Urothelium cell line (cell line): ENCODE measurements around the gene HOXA3.

ENCODE experiments used
- DNase-seq: peaks from one replicate; pipeline ENCODE4 v3.0.0; 2011; ENCODE audit warnings: low spot score, mixed read lengths
- FAIRE-seq: peaks from 2 replicates; lab custom pipeline; 2011; peaks lifted over from hg19 to GRCh38; lab: Jason Lieb, UNC

HOXA3 gene

GRCh38 chr7:27151931-27152815, at the start of gene HOXA3:
TSS of gene HOXA3 (minus strand) at chr7:27152583. CDS start at chr7:27110640, 41,943 bp downstream.
- FAIRE-seq (no peak), DNase-seq (no peak)

DNA sequence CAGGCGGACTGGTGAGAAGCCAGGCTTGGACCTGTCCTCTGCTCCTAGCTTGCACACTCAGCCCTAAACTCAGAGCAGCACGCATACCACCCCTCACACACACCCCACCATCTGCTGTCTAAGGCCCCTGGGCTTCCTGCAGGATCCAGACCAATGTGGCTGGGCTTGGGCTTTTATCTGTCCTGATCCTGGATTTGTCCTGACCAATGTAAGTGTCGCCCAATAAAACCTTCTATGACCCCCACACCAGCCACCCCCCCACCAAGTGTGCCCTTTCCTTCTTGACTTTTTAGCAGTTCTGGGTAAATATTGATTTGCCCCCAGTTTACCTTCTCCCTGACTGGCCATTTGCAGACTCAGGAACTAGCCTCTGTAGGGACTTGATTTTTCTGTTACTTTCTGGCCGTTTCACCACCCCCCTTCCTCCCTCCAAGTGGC, 49.2 kb upstream of the HOXA3 start:
- DNase-seq, result no peak
- no peak for FAIRE-seq

DNA sequence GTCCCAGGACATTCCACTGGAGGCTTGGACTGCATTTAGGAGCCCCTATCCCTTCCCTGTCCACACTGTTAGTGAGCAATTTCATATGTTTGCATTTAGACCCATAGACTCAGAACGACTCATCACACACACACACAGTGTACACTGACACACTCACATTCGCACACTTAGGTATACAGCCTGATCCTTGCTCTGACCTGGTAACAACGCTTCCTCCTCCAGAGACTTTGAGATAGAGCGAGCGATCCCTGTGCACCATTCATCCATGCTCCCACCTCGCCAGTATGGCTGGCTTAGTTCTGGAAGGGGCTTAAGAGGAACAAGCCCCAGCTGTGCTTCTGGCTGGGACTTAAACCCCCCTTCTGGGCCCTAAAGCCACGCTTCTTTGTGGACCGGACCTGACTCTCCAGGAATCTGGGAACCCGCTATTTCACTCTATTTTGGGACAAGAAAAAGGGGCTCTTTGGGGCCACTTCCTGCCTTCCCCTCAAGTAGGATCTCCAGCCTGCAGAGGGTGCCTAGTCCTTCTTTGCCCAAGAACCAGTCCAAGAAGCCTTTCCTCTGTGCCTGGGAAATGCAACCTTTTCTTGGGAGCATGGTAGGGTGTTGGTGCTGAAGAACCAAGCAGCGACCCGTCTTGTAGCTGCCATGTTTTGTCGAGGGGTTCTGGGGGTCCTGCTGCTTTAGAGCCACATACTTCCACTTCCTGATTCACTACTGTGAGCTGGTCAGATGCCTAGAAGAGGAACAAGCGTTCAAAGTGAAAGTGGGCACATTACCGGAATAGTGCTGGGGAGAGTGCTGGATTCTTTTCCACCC, 48.6 kb upstream of the HOXA3 start:
- DNase-seq (no peak), FAIRE-seq (peak; percentile 56)

DNA sequence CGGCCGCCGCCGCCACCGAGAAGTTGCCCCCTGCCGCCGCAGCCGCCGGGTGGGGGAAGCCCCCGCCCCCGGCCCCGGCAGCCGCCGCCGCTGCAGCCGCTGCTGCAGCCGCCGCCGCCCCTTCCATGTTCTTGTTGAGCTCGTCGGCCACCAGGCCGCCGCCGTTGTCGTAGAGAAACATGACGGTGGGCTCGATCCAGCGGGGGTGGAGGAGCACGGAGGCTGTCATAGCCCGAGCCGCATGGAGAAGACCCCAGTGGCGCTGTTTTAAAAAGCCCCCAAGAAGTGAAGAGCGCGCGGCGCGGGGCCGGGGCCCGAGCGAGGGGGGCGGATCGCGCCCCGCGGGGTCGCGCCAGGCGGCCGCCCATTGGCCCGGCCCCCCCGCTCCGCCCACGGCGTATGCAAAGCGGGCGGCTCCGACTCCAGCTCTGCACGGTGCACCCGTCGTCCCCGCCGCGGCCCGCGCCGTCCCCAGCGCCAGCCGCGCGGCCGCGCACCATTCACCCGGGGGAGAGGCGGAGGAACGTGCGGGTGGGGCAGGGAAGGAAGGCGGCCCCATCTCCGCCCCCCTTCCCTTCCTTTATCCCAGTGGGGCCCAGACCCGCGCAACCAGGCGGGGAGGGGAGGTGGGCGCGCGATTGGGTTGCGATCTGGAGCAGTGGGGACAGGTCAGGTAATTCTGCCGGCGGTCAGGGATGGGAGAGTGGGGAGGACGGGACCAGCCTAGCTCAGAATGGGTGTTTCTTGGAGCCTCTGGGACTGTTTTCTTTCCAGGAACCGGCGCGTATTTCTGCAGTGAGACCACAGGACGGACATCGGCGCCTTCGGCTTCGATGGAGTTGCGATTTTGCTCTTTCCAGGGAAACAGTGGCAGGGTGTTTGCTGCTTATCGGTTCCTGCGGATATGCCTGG, 47.7 kb upstream of the HOXA3 start, which contains the start of gene HOXA13:
TSS of gene HOXA13 (minus strand) at position 243 of the 912 bp plus-strand sequence. CDS start at position 229, 14 bp downstream.
- peak; percentile 92 for DNase-seq
- peak; percentile 95 for FAIRE-seq

DNA sequence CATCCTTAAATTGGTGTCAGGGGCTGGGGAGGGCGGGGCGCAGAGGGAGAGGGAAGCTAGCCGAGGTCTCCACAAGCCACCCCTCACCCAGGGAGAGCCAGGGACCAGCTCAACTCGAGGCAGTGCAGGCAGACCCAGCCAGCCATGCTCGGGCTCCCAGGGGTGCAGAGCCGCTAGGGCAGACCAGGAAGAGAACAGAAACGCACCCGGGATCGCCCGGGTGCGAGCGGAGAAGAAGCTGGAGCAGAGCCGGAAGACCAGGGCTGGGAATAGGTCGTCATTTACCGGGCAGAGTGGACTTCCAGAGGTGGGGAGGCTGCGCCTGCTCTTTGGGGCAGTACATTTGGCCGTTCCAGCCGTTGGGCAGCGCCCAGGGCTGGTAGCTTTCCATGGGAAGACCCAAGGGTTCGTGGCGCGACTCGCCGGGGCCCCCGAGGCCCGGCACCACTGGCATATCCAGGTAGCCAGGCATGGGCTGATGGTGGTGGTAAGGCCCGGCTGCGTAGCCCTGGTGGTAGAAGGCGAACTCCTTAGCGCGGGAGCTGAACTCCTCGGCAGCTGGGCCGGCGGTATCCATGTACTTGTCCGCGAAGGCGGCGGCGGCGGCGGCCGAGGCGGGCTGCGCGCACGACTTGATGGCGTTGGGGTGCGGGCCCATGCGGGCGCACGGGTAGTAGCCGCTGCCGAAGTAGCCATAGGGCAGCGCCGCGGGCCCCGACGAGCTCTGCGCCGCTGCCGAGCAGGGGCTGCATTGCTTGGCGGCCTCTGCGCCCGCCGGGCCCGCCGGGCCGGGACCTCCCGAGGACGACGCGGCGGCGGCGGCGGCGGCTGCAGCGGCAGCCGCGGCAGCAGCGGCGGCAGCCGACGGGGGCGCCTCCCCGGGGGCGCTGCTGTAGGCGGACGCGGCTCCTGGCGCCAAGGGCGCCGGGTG, 46.8 kb upstream of the HOXA3 start:
- FAIRE-seq (peak; percentile 79), DNase-seq (peak; percentile 64)

GRCh38 chr7:27198138-27198841, 45.9 kb upstream of the HOXA3 start:
- no peak for FAIRE-seq
- no peak for DNase-seq

DNA sequence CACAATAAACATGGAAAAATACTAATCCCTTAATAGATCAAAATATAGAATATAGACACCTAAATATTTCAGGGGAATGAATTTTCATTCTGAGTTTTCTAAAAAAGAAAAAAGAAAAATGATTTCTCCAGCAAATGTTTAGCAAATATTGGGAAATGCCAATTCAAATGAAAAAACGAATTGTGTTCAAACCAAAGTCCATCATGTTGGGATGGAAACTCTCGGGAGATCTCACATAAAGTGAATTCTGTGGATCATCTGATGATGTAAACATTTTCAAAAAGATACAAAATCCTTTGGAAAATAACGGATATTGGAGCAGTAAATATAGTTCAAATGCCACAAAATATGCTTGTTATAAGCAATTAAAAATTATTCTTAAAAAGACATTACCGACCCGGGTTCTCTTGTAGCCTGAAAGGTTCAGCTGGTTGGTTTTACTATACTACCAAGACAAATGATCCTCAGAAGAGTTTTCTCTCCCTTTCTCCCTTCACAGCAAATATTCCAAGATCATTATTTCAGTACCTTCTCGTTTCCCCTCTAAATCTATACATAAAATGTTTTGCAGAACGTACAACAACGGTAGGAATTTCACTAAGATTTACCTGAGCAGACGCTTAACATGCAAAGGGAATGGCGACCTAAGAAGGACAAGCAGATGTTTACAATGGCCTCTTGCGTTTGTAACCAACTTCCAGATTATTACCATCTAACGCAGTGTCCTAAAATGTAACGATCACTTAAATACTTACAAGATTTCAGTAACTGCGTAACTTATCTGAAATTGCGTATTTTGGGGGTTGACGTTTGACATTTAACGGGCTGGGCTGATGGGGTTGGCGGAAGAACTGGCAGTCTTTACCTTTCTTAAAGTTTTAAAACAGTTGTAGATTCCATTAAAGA, 45.0 kb upstream of the HOXA3 start:
- no peak for DNase-seq
- FAIRE-seq, result no peak

DNA sequence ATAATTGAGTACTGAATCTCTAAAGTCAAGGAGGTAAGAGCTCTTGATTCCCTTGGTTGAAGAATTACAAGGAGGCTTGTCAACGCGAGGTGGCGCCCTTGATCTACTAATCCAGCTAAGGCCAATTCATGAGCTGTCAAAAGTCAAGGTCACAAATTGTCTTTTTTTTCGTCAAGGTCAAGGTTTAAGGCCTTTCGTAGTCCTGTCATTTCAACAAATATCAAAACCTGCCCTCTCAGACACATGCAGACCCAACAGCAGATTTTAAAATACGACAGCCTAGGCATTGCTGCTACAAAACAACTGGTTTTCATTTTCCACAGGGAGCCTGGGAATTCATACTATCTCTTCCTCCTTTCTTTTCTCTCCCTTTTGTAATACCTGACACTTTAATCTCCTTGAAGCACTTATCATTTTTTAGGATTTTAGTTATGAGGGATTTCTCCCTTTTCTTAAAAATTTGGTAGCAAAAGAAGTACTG, 43.9 kb upstream of the HOXA3 start:
- DNase-seq, result peak; percentile 67
- FAIRE-seq, result peak; percentile 92

GRCh38 chr7:27194686-27195379, 42.5 kb upstream of the HOXA3 start:
- DNase-seq (no peak), FAIRE-seq (no peak)

- DNase-seq (no peak), FAIRE-seq (peak; percentile 69)
These were observed 41.6 kb upstream of the HOXA3 start for GRCh38 chr7:27194002-27194352.

- FAIRE-seq, result no peak
- DNase-seq, result no peak
These were observed 41.1 kb upstream of the HOXA3 start for GRCh38 chr7:27193335-27194001.

DNA sequence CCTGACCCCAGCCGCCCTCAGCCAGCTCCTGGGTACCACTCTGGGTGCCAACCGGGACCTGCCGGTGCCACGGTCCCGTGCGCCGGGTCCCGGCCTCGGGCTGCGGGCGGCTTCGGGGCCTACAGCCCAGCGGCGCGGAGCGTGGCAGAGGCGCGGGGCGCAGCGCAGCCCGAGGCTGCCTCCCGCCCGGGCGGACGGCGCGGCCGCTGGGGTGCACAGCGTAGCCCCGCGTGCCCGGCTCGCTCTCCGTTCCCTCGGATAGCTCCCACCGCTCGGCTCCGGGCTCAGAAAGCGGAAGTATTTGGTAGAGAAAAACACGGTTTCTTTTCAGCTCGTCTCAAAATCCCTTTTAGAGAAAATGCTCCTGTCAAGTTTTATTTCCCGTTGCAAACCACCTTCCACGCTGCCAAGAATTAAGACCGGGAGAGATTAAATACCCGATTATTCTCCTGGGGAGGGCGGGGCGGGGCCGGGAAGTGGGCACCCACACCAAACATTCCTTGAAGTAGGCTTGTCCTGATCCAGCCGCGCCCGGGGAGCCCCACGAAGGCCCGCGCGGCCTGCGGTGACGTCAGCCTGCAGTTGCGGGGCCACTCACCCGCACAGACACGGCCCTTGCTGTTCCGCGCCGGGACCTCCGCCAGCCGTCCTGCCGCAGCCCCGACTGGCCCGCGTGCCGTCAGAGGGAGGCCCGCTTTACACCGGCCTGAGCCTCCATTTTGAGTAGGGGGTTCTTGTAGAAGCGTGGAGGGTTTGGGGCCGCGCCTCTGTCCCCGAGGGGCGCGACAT, 40.4 kb upstream of the HOXA3 start:
- FAIRE-seq (no peak), DNase-seq (no peak)

DNA sequence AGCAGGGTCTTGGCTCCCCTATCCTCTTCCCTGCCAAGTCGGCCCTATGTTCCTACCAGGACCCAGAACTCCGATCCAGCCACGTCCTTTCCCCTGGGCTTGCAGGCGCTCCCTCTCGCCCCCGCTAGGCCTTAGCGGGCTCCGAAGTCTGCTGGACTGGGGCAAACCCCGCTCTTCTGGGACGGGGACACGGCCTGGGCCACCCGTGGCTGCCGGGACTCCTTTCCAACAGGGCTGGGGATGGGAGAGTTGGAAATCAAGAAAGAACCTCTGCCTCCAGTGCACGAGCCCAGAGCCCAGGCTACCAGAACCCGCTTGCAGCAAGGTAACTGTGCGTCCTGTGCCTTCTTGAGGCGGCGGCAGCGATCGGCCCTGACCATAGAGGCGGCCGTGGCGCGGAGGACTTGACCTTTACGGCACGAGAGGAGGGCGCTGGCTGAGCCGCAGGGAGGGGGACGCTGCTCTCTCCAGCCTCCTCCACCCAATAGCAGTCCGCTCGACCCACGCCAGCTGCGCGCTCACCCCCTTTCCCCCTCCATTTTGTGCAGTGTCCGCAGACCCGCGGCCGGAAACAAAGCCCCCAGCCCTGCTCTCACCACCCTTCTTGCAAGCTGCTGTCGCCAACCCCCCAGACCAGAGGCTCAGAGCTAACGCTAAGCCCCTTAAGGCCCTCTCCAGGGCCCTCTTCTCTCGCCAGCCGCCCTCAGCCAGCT, 39.6 kb upstream of the HOXA3 start:
- FAIRE-seq (no peak), DNase-seq (no peak)

- FAIRE-seq (no peak), DNase-seq (no peak)
These were observed 38.9 kb upstream of the HOXA3 start for GRCh38 chr7:27191161-27191731.
